GM13977 (cell line): ENCODE results near the gene RIMS4.

Source experiments
- DNase-seq: peaks from one replicate; pipeline ENCODE4 v3.0.0; 2012; ENCODE audit warnings: low spot score
- CTCF ChIP-seq: IDR thresholded peaks from 2 replicates; pipeline ENCODE4 v1.5.1; 2012; ENCODE audit warnings: mild to moderate bottlenecking, control low read depth; ENCODE audit not compliant: insufficient read depth; ENCODE audit errors: extremely low read depth, missing control alignments
- in situ Hi-C: fragments of 300-500 bp; cut with MboI; formaldehyde crosslinking; loops from one replicate; pipeline ENCODE4 v1.12.0; 2022; ENCODE audit warnings: low sequenced_read_pairs, low pct_unique_long_range_greater_than_20kb, mixed read lengths, inconsistent platforms; ENCODE audit not compliant: unreplicated experiment

The RIMS4 gene

GRCh38 chr20:44754554-44754953 is 55.8 kb downstream of the RIMS4 start:
- no peak for TF ChIP-seq CTCF
- DNase-seq = no peak

GRCh38 chr20:44752099-44752931 is 58.0 kb downstream of the RIMS4 start:
- DNase-seq = no peak
- no peak for TF ChIP-seq CTCF
- in situ Hi-C loops = no loop called here

More at GRCh38 chr20:44754554-44754953, 55.8 kb downstream of the RIMS4 start:
- in situ Hi-C loops = no loop called here

- TF ChIP-seq CTCF = peak; percentile 21
- no peak for DNase-seq
- in situ Hi-C loops = no loop called here
These were observed 60.1 kb downstream of the RIMS4 start for GRCh38 chr20:44750081-44750805.

- no peak for DNase-seq
- in situ Hi-C loops = no loop called here
- no peak for TF ChIP-seq CTCF
These were observed 62.4 kb downstream of the RIMS4 start for GRCh38 chr20:44748005-44748370.

GRCh38 chr20:44747166-44748004 is 63.0 kb downstream of the RIMS4 start:
- DNase-seq = peak; percentile 79
- in situ Hi-C loops = no loop called here
- peak; percentile 82 for TF ChIP-seq CTCF
